Loucy (cell line): Measurements from ENCODE around the gene SETD3.

ENCODE experiments used
- CTCF ChIP-seq: fragments of 200-600 bp; sonication (generic); conservative IDR thresholded peaks from 2 replicates; pipeline ENCODE4 v1.5.1; 2014; ENCODE audit warnings: mild to moderate bottlenecking, antibody characterized with exemption, low read length
- EZH2phosphoT487 ChIP-seq: fragments of 200-600 bp; IDR thresholded peaks from 2 replicates; pipeline ENCODE4 v1.6.1; 2018; ENCODE audit warnings: antibody characterized with exemption, mild to moderate bottlenecking, moderate library complexity, borderline replicate concordance

GRCh38 chr14:99423434-99423833 lies 57.2 kb downstream of the SETD3 start:
- no peak for TF ChIP-seq CTCF
- no peak for TF ChIP-seq EZH2phosphoT487
